Neuron (in vitro differentiated cells): Measurements from ENCODE around the gene SHC1.

ENCODE experiments used
- H2AFZ ChIP-seq: one replicate; pipeline ENCODE4 v1.6.1; 2013; ENCODE audit warnings: low read depth, mild to moderate bottlenecking, inconsistent platforms, low read length, moderate library complexity
- H3K27me3 ChIP-seq: one replicate; pipeline ENCODE4 v1.6.1; 2013; ENCODE audit warnings: low read length; ENCODE audit not compliant: insufficient read depth
- H3K36me3 ChIP-seq: one replicate; pipeline ENCODE4 v1.6.1; 2013; ENCODE audit warnings: low read length; ENCODE audit not compliant: insufficient read depth
- H3K4me1 ChIP-seq: one replicate; pipeline ENCODE4 v1.6.1; 2013; ENCODE audit warnings: low read length; ENCODE audit not compliant: insufficient read depth
- H3K4me3 ChIP-seq: 2 replicates; pipeline ENCODE4 v1.5.1; 2013; ENCODE audit warnings: mild to moderate bottlenecking, low read length, moderate library complexity
- H3K9me3 ChIP-seq: one replicate; pipeline ENCODE4 v1.6.1; 2013; ENCODE audit warnings: low read length

Gene SHC1

DNA sequence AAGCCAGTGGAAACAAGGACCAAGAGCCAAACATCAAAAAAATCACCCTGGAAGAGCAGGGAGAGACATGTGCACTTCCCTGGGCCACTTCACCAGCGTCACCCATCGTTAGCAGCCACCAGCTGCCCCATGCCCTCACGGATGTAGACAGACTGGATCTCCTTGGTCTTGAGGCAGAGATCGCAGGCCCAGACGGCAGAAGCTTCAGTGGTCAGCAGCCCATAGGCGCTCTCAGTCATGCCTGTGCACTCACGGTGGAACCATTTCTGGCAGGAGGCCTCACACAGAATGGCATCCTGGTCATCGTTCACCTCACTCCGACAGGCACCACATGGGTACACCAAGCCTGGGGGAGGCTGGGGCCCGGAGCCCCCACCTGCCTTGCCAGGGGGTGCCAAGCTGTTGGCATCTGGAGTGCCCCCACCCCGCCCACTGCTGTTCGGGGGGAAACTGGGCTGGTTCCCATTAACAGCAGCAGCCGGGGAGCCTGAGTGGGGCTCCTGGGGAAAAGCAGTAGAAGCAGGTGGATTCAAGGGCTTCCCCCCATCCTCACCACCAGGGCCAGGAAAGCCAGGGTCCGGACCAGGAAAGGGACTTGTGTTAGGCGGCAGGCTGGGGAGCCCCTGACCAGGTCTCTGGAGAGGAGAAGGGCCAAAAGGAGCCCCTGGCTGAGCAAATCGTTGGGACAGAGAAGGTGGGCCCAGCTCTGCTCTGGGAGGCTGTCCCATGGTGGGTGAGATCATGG lies 11.7 kb downstream of the SHC1 start:
- Histone ChIP-seq H3K4me3 (no peak overlapping the region), H3K4me1 (peaks cover 56% of the 10 kb centered on the region), H3K27me3 (no peaks in the 10 kb centered on the region), H3K36me3 (peaks cover 24% of the 10 kb centered on the region), H3K9me3 (no peaks in the 10 kb centered on the region), H2AFZ (no peak overlapping the region)

DNA sequence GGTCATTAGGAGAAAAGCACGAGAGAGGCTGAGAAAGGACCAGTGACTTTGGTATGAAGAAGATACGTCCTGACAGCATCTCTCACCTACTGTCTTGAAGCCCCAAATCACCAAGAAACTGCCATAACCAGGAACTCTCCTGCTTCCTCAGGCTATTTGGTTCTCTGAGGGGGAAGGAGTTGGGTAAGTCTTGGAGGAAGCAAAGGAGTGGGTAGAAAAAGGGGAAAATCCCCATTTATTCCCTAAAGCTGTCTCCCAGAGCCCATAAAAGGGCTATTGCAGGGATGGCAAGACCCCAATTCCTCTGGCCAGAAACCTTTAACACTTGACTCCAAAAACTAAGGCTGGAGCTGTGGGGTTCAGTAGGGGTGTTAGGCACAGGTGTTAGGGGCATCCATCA lies 12.5 kb downstream of the SHC1 start:
- H3K4me1 ChIP-seq = peaks cover 59% of the 10 kb centered on the region
- H3K9me3 ChIP-seq = no peaks in the 10 kb centered on the region
- no peak overlapping the region for H3K4me3 ChIP-seq
- peaks cover 16% of the 10 kb centered on the region for H3K36me3 ChIP-seq
- no peaks in the 10 kb centered on the region for H3K27me3 ChIP-seq
- no peak overlapping the region for H2AFZ ChIP-seq

DNA sequence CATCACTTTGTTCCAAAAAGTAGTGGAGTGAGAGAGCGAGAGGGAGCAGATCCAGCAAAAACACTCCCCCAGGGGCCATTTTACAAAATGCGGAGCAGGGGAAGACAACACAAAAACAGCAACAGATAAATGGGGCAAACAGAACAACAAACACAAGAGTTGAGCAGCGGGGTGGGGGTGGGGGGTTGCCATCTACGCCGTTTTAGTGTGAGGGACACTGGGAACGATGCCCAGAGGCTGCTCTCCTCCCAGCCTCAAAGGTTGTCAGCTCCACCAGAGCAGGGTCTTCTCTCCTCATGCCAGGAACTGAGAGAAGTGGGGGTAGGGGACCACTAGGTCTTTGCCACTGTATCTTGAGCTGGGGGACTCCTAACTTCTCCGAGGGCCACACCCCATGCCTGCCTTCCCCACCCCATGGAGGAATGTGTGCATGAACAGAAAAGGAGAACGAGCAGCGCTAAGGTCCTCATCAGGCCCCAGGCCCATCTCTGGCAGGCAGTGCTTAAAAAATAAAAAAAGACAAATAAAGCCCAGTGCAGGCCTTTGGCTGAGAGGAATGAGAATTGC lies 13.4 kb downstream of the SHC1 start:
- Histone ChIP-seq H3K9me3 (no peaks in the 10 kb centered on the region), H3K27me3 (no peaks in the 10 kb centered on the region), H3K36me3 (peaks cover 15% of the 10 kb centered on the region), H3K4me3 (no peak overlapping the region), H2AFZ (no peak overlapping the region), H3K4me1 (peaks cover 52% of the 10 kb centered on the region)

DNA sequence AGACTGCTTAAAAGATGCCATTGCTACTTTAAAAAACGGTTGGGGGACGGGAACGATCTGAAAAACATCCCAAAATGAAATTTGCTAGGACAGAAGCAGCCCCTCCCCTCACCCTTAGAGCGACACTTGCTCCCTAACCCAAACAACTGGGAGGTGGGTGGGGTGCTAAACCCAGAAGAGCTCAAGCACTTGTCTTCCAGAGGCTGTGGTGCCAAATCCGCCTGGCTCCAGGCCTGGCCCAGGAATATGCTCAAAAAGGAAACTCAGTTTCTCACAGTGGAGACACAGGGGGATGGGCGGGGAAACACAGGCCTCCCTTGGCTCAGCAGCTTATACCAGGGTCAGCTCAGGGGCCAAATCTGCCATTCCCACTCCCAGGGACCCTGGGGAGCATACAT lies 14.0 kb downstream of the SHC1 start:
- Histone ChIP-seq H3K36me3 (peaks cover 17% of the 10 kb centered on the region), H3K9me3 (no peaks in the 10 kb centered on the region), H3K4me3 (peak overlapping the region; percentile 65), H3K27me3 (no peaks in the 10 kb centered on the region), H2AFZ (no peak overlapping the region), H3K4me1 (peaks cover 50% of the 10 kb centered on the region)

DNA sequence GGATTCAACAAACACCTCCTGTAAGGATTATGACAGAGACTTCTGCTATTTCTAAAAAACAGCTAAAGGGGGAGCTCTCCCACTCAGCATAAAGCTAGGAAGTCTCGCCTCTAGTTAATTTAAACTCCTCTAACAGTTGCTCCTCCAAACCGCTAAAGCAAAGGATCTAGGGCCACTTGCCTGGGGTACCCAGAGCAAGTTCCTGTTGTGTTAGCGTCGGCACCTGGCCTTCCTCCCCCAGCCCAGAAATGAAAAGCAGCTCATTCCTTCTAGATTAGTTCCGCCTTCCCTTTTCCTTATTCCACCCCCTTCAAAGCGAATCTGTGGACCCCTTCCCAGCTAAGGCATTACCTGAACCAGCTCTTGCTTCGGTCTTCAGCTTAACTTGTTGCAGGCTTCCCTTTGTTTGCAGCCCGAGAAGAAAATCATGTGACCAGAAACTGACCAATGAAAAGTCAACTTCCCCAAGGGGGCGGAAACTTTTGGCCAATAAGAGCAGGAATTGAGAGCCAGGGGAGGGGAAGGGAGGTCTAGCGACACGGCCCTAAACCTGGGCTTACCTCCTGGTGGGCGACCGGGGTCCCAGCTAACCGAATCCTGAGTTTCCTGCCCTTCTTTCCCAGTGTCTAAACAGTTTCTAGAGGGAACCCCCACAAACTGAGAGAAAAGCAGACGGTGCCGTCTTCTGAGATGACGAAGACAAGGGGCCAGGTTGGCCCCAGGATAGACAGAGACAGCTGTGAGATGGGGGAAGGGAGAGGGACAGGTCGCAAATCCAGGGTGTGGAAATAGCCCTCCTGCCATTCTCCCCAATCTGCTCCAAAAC lies 14.6 kb downstream of the SHC1 start, which contains the start of gene PBXIP1:
TSS of gene PBXIP1 (minus strand) at position 382 of the 826 bp plus-strand sequence. CDS start 2,378 bp downstream, outside the sequence.
- H3K27me3 ChIP-seq = no peaks in the 10 kb centered on the region
- no peaks in the 10 kb centered on the region for H3K9me3 ChIP-seq
- peak within 1 kb of the TSS; percentile 11 for H2AFZ ChIP-seq
- peaks cover 48% of the 10 kb centered on the region for H3K4me1 ChIP-seq
- peaks cover 23% of the 10 kb centered on the region for H3K36me3 ChIP-seq
- H3K4me3 ChIP-seq = peak within 1 kb of the TSS; percentile 65

DNA sequence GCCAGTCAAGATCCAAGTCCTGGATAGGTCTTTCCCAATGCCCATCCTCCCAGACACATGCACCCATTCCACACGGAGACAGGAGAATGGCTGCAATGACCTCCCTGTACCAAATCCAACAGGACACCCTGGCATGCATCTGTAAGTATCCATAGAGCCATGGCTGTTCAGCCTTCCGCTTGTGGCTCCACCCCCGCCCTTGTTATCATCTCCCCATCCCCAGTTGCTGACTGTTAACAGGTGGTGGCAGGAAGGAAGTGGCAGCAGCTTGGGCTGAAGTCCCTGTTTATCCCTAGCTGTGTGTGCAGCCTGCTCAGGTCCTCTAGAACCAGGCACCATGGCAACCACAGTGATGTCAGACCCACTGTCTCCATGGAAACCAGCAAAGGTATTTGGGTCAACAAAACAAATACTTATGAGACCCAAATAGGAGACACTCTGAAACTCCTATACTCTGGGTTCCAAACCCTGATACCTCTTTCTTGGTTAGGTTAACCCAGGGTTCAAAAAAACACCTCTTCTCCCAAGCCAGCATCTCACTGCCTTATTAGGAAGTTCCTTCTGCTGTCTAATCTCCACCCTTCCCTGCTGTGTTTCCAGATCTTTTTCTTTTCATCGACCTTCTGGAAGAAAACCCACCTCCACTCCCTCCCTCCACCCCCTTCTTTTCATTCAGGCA lies 15.4 kb downstream of the SHC1 start:
- Histone ChIP-seq H2AFZ (no peak overlapping the region), H3K27me3 (no peaks in the 10 kb centered on the region), H3K36me3 (peaks cover 31% of the 10 kb centered on the region), H3K9me3 (no peaks in the 10 kb centered on the region), H3K4me3 (peak overlapping the region; percentile 65), H3K4me1 (peaks cover 41% of the 10 kb centered on the region)

DNA sequence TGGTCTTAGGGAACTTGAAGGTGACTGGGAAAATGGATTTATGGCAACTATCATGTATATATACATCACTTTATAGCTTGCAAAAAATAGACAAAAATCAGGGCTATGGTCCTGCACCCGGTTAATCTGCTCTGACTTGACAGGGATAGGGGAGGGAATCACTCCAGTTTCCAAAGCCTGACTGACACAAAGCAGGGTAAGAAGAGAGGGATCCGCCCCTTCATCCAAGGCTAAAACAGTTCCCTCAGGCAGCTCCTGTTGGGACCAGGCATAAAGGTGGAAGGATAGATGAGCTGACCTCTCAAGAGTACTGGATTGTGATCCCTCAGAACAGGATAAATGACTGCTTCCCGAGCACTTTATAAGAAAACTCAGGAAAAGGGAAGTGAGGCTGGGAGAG lies 16.0 kb downstream of the SHC1 start:
- Histone ChIP-seq H3K27me3 (no peaks in the 10 kb centered on the region), H3K4me1 (peaks cover 41% of the 10 kb centered on the region), H3K36me3 (peaks cover 28% of the 10 kb centered on the region), H3K4me3 (peak overlapping the region; percentile 65), H2AFZ (no peak overlapping the region), H3K9me3 (no peaks in the 10 kb centered on the region)

DNA sequence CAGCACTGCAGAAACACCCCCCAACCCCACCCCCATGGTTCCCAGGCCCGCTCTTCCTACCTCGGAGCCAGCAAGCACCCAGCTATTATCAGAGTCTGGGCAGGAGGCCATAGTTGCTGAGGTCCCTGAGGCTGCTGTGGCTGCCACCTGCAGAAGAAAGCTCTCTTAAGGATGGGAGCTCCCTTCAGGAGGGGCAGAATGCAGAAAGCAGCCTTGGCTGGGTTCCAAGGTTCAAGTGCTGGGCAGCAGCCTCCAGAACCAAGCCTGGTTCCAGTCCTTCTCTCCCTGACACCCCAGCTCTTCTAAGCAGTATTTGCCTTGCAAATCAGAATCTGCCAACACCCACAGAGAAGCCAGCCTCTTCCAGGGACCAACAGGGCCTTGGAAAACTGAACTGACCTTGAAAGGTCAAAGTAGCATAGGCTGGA lies 16.9 kb downstream of the SHC1 start:
- H3K36me3 ChIP-seq = peaks cover 20% of the 10 kb centered on the region
- H3K9me3 ChIP-seq = no peaks in the 10 kb centered on the region
- H2AFZ ChIP-seq = no peak overlapping the region
- H3K27me3 ChIP-seq = no peaks in the 10 kb centered on the region
- H3K4me1 ChIP-seq = peaks cover 41% of the 10 kb centered on the region
- no peak overlapping the region for H3K4me3 ChIP-seq

DNA sequence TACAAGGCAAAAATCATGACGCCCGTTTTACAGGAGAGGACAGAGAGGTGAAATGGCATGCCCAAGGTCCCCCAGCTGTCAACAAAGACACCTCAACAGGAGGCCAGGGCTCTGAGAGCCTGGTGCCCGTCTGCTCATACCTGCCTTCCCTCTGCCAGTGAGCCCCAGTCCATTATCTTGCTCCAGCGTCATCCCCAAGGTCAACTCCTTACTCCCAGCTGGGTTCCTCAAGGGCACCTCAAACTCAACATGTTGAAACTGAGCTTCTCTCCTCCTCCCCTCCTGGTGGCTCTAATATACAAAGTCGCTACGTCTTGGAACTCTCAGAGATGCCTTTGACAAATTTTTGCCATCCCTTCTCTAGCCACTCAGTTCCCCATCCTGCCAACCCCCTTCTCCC lies 17.9 kb downstream of the SHC1 start:
- Histone ChIP-seq H3K4me1 (peaks cover 41% of the 10 kb centered on the region), H3K9me3 (no peaks in the 10 kb centered on the region), H3K36me3 (peaks cover 18% of the 10 kb centered on the region), H3K4me3 (no peak overlapping the region), H2AFZ (no peak overlapping the region), H3K27me3 (no peaks in the 10 kb centered on the region)

DNA sequence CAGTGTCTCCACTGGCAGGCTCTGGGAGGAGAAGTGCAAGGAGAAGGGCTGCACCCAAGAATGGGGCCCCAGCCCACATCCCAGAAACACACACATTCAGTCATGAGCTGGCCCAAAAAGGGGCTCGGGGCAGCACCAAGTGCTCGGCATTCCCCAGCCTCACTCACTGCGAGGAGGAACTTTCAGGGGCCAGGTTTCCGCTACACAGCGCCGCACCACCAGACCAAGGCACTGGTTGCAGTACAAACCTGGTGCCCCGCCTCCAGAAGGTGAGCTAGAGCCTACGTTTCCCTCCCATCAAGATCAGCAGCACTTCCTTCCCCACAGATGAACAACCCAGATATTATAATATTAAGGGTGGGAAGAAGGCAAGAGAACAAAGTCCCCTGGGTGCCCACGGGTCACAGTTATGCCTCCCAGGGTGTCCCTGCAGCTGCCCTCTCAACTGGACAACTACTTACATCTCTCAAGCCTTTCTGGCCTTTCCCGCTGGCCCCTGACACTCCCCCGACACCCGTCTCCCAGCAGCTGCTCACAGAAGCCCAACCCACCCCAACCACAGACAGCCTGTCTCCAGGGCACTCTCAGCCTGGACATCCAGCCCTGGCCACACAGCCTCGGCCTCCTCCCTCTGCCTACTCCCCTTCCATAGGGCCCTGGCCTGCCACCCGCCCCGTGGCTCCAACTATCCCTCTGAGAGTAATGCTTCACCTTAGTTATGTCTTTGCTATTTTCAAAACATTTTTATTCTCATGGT lies 18.5 kb downstream of the SHC1 start:
- Histone ChIP-seq H3K27me3 (no peaks in the 10 kb centered on the region), H3K4me3 (no peak overlapping the region), H3K9me3 (no peaks in the 10 kb centered on the region), H3K36me3 (peaks cover 18% of the 10 kb centered on the region), H3K4me1 (peaks cover 39% of the 10 kb centered on the region), H2AFZ (no peak overlapping the region)

DNA sequence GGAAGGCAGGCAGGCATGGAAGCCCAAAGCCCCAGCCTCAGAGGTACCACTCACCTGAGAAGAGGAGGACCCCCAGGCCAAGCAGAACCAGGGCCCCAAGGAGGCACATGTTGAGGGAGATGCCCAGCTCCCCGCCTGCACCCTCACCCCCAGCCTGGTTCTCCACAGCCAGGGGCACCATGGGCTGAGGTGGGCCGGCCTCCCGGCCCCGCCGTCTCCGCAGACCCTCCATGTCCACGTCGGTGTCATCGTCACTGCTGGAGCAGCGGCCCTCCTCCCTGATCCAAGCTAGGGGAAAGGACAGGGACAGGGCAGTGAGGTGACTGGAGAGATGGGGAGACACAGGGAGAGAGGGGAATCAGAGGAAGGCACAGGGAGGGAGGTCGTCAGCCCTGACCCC lies 22.5 kb downstream of the SHC1 start:
- Histone ChIP-seq H3K27me3 (no peaks in the 10 kb centered on the region), H3K9me3 (no peaks in the 10 kb centered on the region), H3K4me3 (no peak overlapping the region), H3K4me1 (peaks cover 14% of the 10 kb centered on the region), H3K36me3 (peaks cover 30% of the 10 kb centered on the region), H2AFZ (no peak overlapping the region)
